ENCODE results near the gene CSF3. TPM values are rescaled to one million over a fixed set of nuclear protein-coding genes. Genes with fewer than 3 reads are reported as not detected.

The CSF3 gene
- total RNA-seq, 1 experiment from 2014 or later = not detected

DNA sequence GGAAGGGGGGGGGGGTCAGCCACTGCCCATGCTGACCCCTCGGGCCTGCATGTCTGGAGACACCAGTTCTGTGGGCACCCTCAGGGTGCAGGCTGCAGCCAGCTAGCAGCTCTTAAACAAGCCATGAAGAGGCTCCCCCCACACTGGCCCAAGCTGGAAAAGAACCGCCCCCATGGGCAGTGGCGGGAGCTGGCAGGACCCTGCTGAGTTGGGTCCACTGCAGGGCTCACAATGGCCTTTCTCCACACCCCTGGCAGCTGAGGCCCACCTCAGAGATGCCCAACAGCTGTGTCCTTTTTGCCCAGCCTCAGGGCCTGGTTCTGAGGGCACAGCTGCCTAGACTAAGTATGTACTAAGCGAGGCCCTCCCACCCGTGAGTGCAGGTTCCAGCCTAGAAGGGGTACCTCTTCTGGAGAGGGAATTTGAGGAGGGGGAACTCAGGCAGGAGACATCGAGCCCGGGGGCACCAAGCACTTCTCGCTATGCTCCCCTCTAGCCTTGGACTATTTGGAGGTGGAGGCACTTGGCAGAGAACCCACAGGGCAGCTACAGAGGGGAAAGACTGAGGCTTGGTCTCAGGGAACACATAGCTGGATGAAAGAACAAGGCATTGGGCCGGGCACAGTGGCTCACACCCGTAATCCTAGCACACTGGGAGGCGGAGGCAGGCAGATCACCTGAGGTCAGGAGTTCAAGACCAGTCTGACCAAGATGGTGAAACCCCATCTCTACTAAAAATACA lies 50.7 kb downstream of the CSF3 start:
- no peak overlapping the region for H3K27ac Mint-ChIP-seq
- H3K9ac ChIP-seq (ENCODE audit: extremely low read depth, insufficient read length, low read length) = no peak overlapping the region
- no peak overlapping the region for H2BK15ac ChIP-seq (ENCODE audit: low read depth, low read length)
- H2BK5ac ChIP-seq (ENCODE audit: insufficient read length, low read length) = no peak overlapping the region
- H2BK12ac ChIP-seq (ENCODE audit: insufficient read length, low read depth, low read length) = no peak overlapping the region
- H3K4me1 Mint-ChIP-seq = peaks cover 66 to 79% of the 10 kb centered on the region in 2 experiments
- no peak overlapping the region for H3K4me2 ChIP-seq (ENCODE audit: insufficient read depth, insufficient read length, low read length)
- WGBS (ENCODE audit: extremely low coverage, insufficient read length, low lambda C conversion rate) = no CpG with 5 or more reads among the region's 11 CpGs
- H3K79me1 ChIP-seq (ENCODE audit: insufficient read depth, low read depth, low read length, poor library complexity, severe bottlenecking) = no peaks in the 10 kb centered on the region
- TF ChIP-seq, protein P1, sequence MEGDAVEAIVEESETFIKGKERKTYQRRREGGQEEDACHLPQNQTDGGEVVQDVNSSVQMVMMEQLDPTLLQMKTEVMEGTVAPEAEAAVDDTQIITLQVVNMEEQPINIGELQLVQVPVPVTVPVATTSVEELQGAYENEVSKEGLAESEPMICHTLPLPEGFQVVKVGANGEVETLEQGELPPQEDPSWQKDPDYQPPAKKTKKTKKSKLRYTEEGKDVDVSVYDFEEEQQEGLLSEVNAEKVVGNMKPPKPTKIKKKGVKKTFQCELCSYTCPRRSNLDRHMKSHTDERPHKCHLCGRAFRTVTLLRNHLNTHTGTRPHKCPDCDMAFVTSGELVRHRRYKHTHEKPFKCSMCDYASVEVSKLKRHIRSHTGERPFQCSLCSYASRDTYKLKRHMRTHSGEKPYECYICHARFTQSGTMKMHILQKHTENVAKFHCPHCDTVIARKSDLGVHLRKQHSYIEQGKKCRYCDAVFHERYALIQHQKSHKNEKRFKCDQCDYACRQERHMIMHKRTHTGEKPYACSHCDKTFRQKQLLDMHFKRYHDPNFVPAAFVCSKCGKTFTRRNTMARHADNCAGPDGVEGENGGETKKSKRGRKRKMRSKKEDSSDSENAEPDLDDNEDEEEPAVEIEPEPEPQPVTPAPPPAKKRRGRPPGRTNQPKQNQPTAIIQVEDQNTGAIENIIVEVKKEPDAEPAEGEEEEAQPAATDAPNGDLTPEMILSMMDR (conservative IDR thresholded peaks at IDR 0.05) = no peak
- peaks cover 14% of the 10 kb centered on the region for H3K23me2 ChIP-seq (ENCODE audit: insufficient read length, low read depth, low read length, poor library complexity, severe bottlenecking)
- H3K4ac ChIP-seq (ENCODE audit: low read depth, low read length) = no peak overlapping the region
- H4K91ac ChIP-seq (ENCODE audit: insufficient read length, low read depth, low read length) = no peak overlapping the region
- no peak overlapping the region for H3K4me3 Mint-ChIP-seq
- peaks cover 3% of the 10 kb centered on the region for H4K20me1 ChIP-seq (ENCODE audit: control insufficient read depth, insufficient read depth, insufficient read length)
- peaks cover 36% of the 10 kb centered on the region for H3K27me3 Mint-ChIP-seq (ENCODE audit: low read depth)
- H4K5ac ChIP-seq (ENCODE audit: insufficient read length, low read depth, low read length) = no peak overlapping the region
- H4K8ac ChIP-seq (replicated peaks; ENCODE audit: insufficient read length, low read depth, low read length) = no peak overlapping the region
- H3K36me3 Mint-ChIP-seq (ENCODE audit: insufficient read depth in 1 of 3, low read depth in 3 of 3) = no peaks in the 10 kb centered on the region; a peak in 1 of 7 replicates
- H2AK5ac ChIP-seq (ENCODE audit: insufficient read length, low read length) = no peak overlapping the region
- no peaks in the 10 kb centered on the region; a peak in 1 of 5 replicates for H3K9me3 Mint-ChIP-seq
- peaks cover 29% of the 10 kb centered on the region for H3K4me1 ChIP-seq (ENCODE audit: insufficient read depth, low read length)
- peak; percentile 33 for DNase-seq
- no peak overlapping the region for H2AFZ ChIP-seq (ENCODE audit: low read length)
- no peak overlapping the region for H3K14ac ChIP-seq (ENCODE audit: insufficient read depth, low read length)
- H3K79me2 ChIP-seq (ENCODE audit: insufficient read depth, low read length) = no peaks in the 10 kb centered on the region
- no peak overlapping the region for H2BK120ac ChIP-seq (ENCODE audit: low read depth, low read length, poor library complexity, severe bottlenecking)
- no peak overlapping the region for H3T11ph ChIP-seq (ENCODE audit: low read length)
- H2BK20ac ChIP-seq (ENCODE audit: low read depth, low read length, poor library complexity, severe bottlenecking) = no peak overlapping the region
- H3K27ac ChIP-seq (ENCODE audit: insufficient read length, low read depth, low read length) = no peak overlapping the region
- no peaks in the 10 kb centered on the region for H3K9me3 ChIP-seq (ENCODE audit: control insufficient read depth, low read depth, low read length)
- H3K18ac ChIP-seq (ENCODE audit: insufficient read length, low read depth, low read length) = no peak overlapping the region
- peaks cover 2% of the 10 kb centered on the region; the same call in 1 of the 2 replicates for H3K27me3 ChIP-seq (ENCODE audit: insufficient read depth, low read length)
- H3K56ac ChIP-seq (ENCODE audit: insufficient read length, low read depth, low read length) = no peak overlapping the region
- H3K23ac ChIP-seq (ENCODE audit: insufficient read length, low read depth, low read length) = no peak overlapping the region

Small RNAs within 50 kb of the gene (microRNA-seq; reads per million reads assigned to microRNA genes)
- 0.58 reads per million for gene MIR6884 (ENCODE audit: borderline microRNAs expressed)

Other genes starting within 250 kb of the CSF3 start
- gene IKZF3, start 151.1 kb upstream of the CSF3 start, total RNA-seq (2021) = 0.22 and 0.31 TPM in 2 replicates
- gene ZPBP2, start 147.2 kb upstream of the CSF3 start, total RNA-seq (2021) = not detected in 2 replicates
- 6.6 and 8.5 TPM in 2 replicates for gene GSDMB, start 96.8 kb upstream of the CSF3 start, total RNA-seq (2021)
- 58.6 and 63.3 TPM in 2 replicates for gene ORMDL3, start 87.8 kb upstream of the CSF3 start, total RNA-seq (2021)
- not detected in 2 replicates for gene LRRC3C, start 87.7 kb upstream of the CSF3 start, total RNA-seq (2021)
- gene GSDMA, start 52.4 kb upstream of the CSF3 start, total RNA-seq (2021) = not detected in 2 replicates
- gene PSMD3, start 34.6 kb upstream of the CSF3 start, total RNA-seq (2021) = 174 and 177 TPM in 2 replicates
- gene MED24, start 39.0 kb downstream of the CSF3 start, total RNA-seq (2021) = 104 and 105 TPM in 2 replicates
- gene THRA, start 47.5 kb downstream of the CSF3 start, total RNA-seq (2021) = 9.8 and 10.1 TPM in 2 replicates
- 8.6 and 8.7 TPM in 2 replicates for gene NR1D1, start 85.1 kb downstream of the CSF3 start, total RNA-seq (2021)
- gene MSL1, start 106.5 kb downstream of the CSF3 start, total RNA-seq (2021) = 101 and 105 TPM in 2 replicates
- 123 and 137 TPM in 2 replicates for gene CASC3, start 125.1 kb downstream of the CSF3 start, total RNA-seq (2021)
- gene RAPGEFL1, start 162.0 kb downstream of the CSF3 start, total RNA-seq (2021) = 23.6 and 24.8 TPM in 2 replicates
- gene WIPF2, start 203.9 kb downstream of the CSF3 start, total RNA-seq (2021) = 22.2 and 24.2 TPM in 2 replicates

All from H9 (cell line).